ENCODE measurements around the gene PIEZO1. TPM values are rescaled to one million over a fixed set of nuclear protein-coding genes. Genes with fewer than 3 reads are reported as not detected.

PIEZO1 gene
- total and polyA plus RNA-seq, 9 of the 15 experiments (the other 6 are each of a cell fraction or from before 2014, with no cell fraction given): 3.6 to 432 (median 131) TPM

- TF ChIP-seq GTF2B (IDR thresholded peaks at IDR 0.05; ENCODE audit: extremely low read depth, insufficient read length) (no peak), ID3 (CRISPR knock-in tag; IDR thresholded peaks at IDR 0.05) (no peak), ID3 (tag; IDR thresholded peaks at IDR 0.05) (no peak), ZNF239 (CRISPR knock-in tag; IDR thresholded peaks at IDR 0.05) (no peak), TRIM24 (IDR thresholded peaks at IDR 0.05) (no peak), ARID3A (IDR thresholded peaks at IDR 0.05; ENCODE audit: borderline replicate concordance, low read depth, low read length) (no peak), BRF1 (IDR thresholded peaks at IDR 0.05; ENCODE audit: borderline replicate concordance, extremely low read depth, insufficient read length) (no peak), FOXJ3 (CRISPR knock-in tag; IDR thresholded peaks at IDR 0.05) (no peak), ARID1B (IDR thresholded peaks at IDR 0.05) (no peak), ZNF449 (CRISPR knock-in tag; IDR thresholded peaks at IDR 0.05) (no peak), ZNF253 (CRISPR knock-in tag; conservative IDR thresholded peaks at IDR 0.05) (no peak), CREB1 (IDR thresholded peaks at IDR 0.05) (no peak), CREB1 (CRISPR knock-in tag; IDR thresholded peaks at IDR 0.05) (0 out of 2 replicates have a peak, but pooled peaks have one; percentile 21)
These were observed 26.6 kb downstream of the PIEZO1 start (continued) for GRCh38 chr16:88758227-88758943.
